ENCODE results near the gene RMND1. TPM values are rescaled to one million over a fixed set of nuclear protein-coding genes. Genes with fewer than 3 reads are reported as not detected.

The RMND1 gene
- total and polyA plus RNA-seq, 2 donors from 2014 or later, result 18.3 to 33.7 TPM

- no peak overlapping the region for H3K9ac ChIP-seq (ENCODE audit: low read length in 3 of 3)
- no peak overlapping the region for H3K4me3 ChIP-seq (ENCODE audit: low read length in 3 of 3)
- no peaks in the 10 kb centered on the region for H3K9me3 ChIP-seq (ENCODE audit: control insufficient read depth in 2 of 3, insufficient read depth in 1 of 3, low read length in 3 of 3)
- H3K27me3 ChIP-seq (ENCODE audit: control insufficient read depth, insufficient read depth, low read length), result no peaks in the 10 kb centered on the region
- FAIRE-seq, result no peak
- no peak for DNase-seq
- H3K4me1 ChIP-seq (ENCODE audit: control insufficient read depth in 2 of 3, insufficient read depth in 2 of 3, low read depth in 1 of 3, low read length in 3 of 3), result no peaks in the 10 kb centered on the region
- H3K36me3 ChIP-seq (ENCODE audit: control insufficient read depth in 2 of 3, insufficient read depth in 3 of 3, low read length in 3 of 3), result peaks cover 0 to 30% (median 12%) of the 10 kb centered on the region in 3 donors
- TF ChIP-seq, protein P1, sequence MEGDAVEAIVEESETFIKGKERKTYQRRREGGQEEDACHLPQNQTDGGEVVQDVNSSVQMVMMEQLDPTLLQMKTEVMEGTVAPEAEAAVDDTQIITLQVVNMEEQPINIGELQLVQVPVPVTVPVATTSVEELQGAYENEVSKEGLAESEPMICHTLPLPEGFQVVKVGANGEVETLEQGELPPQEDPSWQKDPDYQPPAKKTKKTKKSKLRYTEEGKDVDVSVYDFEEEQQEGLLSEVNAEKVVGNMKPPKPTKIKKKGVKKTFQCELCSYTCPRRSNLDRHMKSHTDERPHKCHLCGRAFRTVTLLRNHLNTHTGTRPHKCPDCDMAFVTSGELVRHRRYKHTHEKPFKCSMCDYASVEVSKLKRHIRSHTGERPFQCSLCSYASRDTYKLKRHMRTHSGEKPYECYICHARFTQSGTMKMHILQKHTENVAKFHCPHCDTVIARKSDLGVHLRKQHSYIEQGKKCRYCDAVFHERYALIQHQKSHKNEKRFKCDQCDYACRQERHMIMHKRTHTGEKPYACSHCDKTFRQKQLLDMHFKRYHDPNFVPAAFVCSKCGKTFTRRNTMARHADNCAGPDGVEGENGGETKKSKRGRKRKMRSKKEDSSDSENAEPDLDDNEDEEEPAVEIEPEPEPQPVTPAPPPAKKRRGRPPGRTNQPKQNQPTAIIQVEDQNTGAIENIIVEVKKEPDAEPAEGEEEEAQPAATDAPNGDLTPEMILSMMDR (IDR thresholded peaks at IDR 0.05; ENCODE audit: borderline replicate concordance, extremely low read depth, insufficient read depth), result no peak
- intact Hi-C loops (cut with DNase I), result no loop called here
- no peak overlapping the region for H3K27ac ChIP-seq (ENCODE audit: low read depth in 2 of 2, low read length in 2 of 2)
Observed at GRCh38 chr6:151422981-151423380, 28.9 kb downstream of the RMND1 start.

DNA sequence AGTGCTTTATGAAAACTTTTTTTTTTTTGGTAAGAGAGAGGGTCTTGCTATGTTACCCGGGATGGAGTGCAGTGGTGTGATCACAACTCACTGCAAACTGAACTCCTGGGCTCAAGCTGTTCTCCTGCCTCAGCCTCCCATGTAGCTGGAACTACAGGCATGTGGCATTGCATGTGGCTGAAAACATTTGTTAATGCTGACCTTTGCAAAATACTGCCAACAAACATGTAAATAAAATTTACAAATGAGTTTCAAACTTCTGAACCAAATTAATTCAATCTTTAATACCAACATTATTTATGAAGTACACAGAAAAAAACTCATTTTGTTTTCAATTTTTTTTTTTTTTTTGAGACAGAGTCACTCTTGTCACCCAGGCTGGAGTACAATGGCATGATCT, 34.4 kb downstream of the RMND1 start:
- Histone ChIP-seq H3K9me3 (ENCODE audit: control insufficient read depth in 2 of 3, insufficient read depth in 1 of 3, low read length in 3 of 3) (no peaks in the 10 kb centered on the region), H3K27ac (ENCODE audit: low read depth in 2 of 2, low read length in 2 of 2) (no peak overlapping the region), H3K4me3 (ENCODE audit: low read length in 3 of 3) (no peak overlapping the region), H3K27me3 (ENCODE audit: control insufficient read depth, insufficient read depth, low read length) (no peaks in the 10 kb centered on the region), H3K9ac (ENCODE audit: low read length in 3 of 3) (no peak overlapping the region), H3K4me1 (ENCODE audit: control insufficient read depth in 2 of 3, insufficient read depth in 2 of 3, low read depth in 1 of 3, low read length in 3 of 3) (no peaks in the 10 kb centered on the region), H3K36me3 (ENCODE audit: control insufficient read depth in 2 of 3, insufficient read depth in 3 of 3, low read length in 3 of 3) (peaks cover 2 to 28% (median 17%) of the 10 kb centered on the region in 3 donors)
- no peak for FAIRE-seq
- TF ChIP-seq, protein P1 (IDR thresholded peaks at IDR 0.05; ENCODE audit: borderline replicate concordance, extremely low read depth, insufficient read depth), result no peak
- intact Hi-C loops (cut with DNase I), result no loop called here
- no peak for DNase-seq

- TF ChIP-seq, protein P1 (IDR thresholded peaks at IDR 0.05; ENCODE audit: borderline replicate concordance, extremely low read depth, insufficient read depth), result no peak
- no peak for FAIRE-seq
- H3K27ac ChIP-seq (ENCODE audit: low read depth in 2 of 2, low read length in 2 of 2), result no peak overlapping the region
- intact Hi-C loops (cut with DNase I), result no loop called here
- no peaks in the 10 kb centered on the region for H3K4me1 ChIP-seq (ENCODE audit: control insufficient read depth in 2 of 3, insufficient read depth in 2 of 3, low read depth in 1 of 3, low read length in 3 of 3)
- no peak overlapping the region for H3K4me3 ChIP-seq (ENCODE audit: low read length in 3 of 3)
- no peaks in the 10 kb centered on the region for H3K27me3 ChIP-seq (ENCODE audit: control insufficient read depth, insufficient read depth, low read length)
- peaks cover 2 to 39% (median 20%) of the 10 kb centered on the region in 3 donors for H3K36me3 ChIP-seq (ENCODE audit: control insufficient read depth in 2 of 3, insufficient read depth in 3 of 3, low read length in 3 of 3)
- no peak for DNase-seq
- no peaks in the 10 kb centered on the region for H3K9me3 ChIP-seq (ENCODE audit: control insufficient read depth in 2 of 3, insufficient read depth in 1 of 3, low read length in 3 of 3)
- no peak overlapping the region for H3K9ac ChIP-seq (ENCODE audit: low read length in 3 of 3)
Observed at GRCh38 chr6:151414641-151415260, 37.2 kb downstream of the RMND1 start.

Measured in kidney (tissue), 14 donors.